PFSK-1 (cell line): ENCODE results near the gene RMDN3.

ENCODE experiments used
- FOXP2 ChIP-seq: optimal IDR thresholded peaks from 2 replicates; pipeline ENCODE3; 2011; ENCODE audit warnings: borderline replicate concordance, control low read depth, inconsistent platforms; ENCODE audit not compliant: insufficient read depth; ENCODE audit errors: extremely low read length, extremely low read depth
- POLR2AphosphoS5 ChIP-seq: IDR thresholded peaks from 2 replicates; pipeline ENCODE4 v1.6.1; 2012; ENCODE audit warnings: low read depth, mild to moderate bottlenecking, control low read depth, low read length, moderate library complexity
- SIN3A ChIP-seq: IDR thresholded peaks from 2 replicates; pipeline ENCODE4 v1.6.1; 2012; ENCODE audit warnings: mild to moderate bottlenecking, low read length, moderate library complexity, borderline replicate concordance; ENCODE audit not compliant: insufficient read depth
- TAF1 ChIP-seq: IDR thresholded peaks from 2 replicates; pipeline ENCODE4 v1.6.1; 2012; ENCODE audit warnings: low read length, control low read depth, borderline replicate concordance; ENCODE audit not compliant: insufficient read depth
- TF ChIP-seq, protein P1 (sequence below), 2 experiments: IDR thresholded peaks; 2 replicates each; pipeline versions ENCODE4 v1.6.1 to v1.8.0; 2011 to 2012; ENCODE audit warnings: low read depth in 2 of 2, low read length in 2 of 2, control low read depth in 1 of 2, inconsistent platforms in 1 of 2, mild to moderate bottlenecking in 1 of 2, moderate library complexity in 1 of 2; ENCODE audit not compliant: insufficient read depth in 1 of 2

Gene RMDN3

DNA sequence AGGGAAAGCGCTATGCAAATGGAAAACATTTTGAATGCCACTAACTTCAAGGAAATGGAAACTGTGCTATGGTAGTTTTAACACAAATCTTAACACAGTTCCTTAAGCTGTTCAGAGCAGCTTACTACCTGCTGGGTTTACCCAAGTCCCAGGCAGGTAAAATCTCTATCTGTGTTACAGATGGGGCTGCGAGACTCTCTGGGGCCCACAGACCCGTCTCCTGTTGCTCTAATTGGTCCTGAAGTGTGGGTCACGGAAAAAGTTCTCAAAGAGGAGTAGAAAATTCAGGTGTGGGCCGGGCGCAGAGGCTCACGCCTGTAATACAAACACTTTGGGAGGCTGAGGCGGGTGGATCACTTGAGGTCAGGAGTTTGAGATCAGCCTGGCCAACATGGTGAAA, 34.9 kb upstream of the RMDN3 start:
- TF ChIP-seq SIN3A (no peak), TAF1 (no peak), FOXP2 (no peak), POLR2AphosphoS5 (no peak)
- TF ChIP-seq, protein P1, sequence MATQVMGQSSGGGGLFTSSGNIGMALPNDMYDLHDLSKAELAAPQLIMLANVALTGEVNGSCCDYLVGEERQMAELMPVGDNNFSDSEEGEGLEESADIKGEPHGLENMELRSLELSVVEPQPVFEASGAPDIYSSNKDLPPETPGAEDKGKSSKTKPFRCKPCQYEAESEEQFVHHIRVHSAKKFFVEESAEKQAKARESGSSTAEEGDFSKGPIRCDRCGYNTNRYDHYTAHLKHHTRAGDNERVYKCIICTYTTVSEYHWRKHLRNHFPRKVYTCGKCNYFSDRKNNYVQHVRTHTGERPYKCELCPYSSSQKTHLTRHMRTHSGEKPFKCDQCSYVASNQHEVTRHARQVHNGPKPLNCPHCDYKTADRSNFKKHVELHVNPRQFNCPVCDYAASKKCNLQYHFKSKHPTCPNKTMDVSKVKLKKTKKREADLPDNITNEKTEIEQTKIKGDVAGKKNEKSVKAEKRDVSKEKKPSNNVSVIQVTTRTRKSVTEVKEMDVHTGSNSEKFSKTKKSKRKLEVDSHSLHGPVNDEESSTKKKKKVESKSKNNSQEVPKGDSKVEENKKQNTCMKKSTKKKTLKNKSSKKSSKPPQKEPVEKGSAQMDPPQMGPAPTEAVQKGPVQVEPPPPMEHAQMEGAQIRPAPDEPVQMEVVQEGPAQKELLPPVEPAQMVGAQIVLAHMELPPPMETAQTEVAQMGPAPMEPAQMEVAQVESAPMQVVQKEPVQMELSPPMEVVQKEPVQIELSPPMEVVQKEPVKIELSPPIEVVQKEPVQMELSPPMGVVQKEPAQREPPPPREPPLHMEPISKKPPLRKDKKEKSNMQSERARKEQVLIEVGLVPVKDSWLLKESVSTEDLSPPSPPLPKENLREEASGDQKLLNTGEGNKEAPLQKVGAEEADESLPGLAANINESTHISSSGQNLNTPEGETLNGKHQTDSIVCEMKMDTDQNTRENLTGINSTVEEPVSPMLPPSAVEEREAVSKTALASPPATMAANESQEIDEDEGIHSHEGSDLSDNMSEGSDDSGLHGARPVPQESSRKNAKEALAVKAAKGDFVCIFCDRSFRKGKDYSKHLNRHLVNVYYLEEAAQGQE (IDR thresholded peaks at IDR 0.05; ENCODE audit: insufficient read depth in 1 of 2, low read depth in 2 of 2, low read length in 2 of 2): no peak

DNA sequence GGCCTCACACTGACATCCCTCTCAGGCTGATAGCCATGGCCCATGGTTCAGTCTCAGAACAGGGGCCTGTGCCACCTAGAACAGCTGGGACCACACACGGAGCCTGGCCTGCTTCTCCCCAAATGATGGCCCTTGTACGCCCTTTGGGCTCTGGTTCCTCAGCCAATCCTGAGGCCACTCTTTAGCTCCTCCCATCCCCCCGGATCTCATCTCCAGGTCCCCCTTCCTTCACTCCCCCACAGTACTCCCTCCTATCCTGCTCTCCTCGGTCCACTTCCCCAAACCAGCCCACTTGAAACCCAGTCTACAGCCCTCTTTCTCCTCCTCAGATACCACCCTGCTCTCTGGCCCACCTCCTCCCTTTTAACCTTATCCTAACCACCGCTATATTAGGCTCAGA, 34.1 kb upstream of the RMDN3 start:
- TF ChIP-seq FOXP2 (no peak), SIN3A (no peak), TAF1 (no peak), POLR2AphosphoS5 (no peak)
- TF ChIP-seq, protein P1 (IDR thresholded peaks at IDR 0.05; ENCODE audit: insufficient read depth in 1 of 2, low read depth in 2 of 2, low read length in 2 of 2): no peak

DNA sequence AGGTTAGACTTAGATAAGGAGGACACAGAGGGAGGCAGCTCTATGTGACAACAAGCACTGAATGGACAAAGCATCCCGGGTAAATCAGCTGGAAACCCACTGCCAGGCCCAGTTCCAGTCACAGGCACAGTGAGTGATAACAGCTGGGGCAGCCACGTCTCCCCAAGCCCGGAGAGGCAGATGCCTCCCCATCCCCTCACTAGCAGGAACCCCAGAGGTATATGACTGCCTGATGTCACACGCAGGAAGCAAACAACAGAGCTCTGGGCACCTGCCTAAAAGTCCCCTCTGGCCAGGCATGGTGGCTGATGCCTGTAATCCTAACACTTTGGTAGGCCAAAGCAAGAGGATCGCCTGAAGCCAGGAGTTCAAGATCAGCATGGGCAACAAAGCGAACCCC, 32.9 kb upstream of the RMDN3 start:
- TF ChIP-seq FOXP2 (no peak), TAF1 (no peak), SIN3A (no peak), POLR2AphosphoS5 (no peak)
- TF ChIP-seq, protein P1 (IDR thresholded peaks at IDR 0.05; ENCODE audit: insufficient read depth in 1 of 2, low read depth in 2 of 2, low read length in 2 of 2): no peak

DNA sequence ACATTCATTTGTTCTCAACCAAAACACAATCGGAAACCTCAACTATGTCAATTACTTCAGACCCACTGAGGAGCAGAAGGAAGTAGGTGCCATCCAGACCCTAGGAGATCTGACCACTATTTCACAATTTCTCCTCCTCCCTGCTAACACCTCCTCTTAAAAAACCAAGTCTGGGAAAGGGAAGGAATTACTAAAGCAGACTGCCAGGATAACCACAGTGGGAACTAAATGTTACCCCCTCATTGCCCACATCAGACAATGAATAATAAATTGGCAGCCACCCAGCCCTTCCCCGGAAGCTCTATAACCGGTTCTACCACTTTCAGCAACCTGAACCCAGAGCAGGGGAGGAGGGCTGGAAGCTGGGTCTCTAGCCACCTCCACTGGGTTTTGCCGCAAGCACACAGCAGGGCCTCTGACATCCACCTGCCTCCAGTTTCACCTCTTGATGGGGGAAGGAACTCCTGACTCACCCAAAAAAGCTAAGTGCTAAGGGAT, 32.3 kb upstream of the RMDN3 start:
- TF ChIP-seq SIN3A (no peak), TAF1 (no peak), POLR2AphosphoS5 (no peak), FOXP2 (no peak)
- TF ChIP-seq, protein P1 (IDR thresholded peaks at IDR 0.05; ENCODE audit: insufficient read depth in 1 of 2, low read depth in 2 of 2, low read length in 2 of 2): no peak

DNA sequence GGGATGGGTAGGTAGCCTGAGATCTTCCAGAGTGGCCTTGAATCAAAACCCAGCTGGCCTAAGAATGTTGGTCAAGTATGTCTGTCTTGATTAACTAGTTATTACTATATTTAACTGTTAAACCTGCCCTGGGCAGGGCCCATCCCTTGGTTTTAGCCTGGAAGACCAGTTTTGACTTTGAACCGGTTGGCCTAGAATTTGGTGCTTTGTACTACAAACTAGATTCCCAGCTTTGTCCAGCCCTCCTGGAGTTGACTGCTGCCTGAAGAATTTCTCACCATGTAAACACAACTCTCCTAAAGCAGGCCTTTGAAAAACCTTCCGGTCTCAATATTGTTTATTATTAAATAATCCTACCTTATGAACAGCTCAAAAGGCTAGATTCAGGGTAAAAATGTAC, 30.8 kb upstream of the RMDN3 start:
- no peak for TF ChIP-seq POLR2AphosphoS5
- no peak for TF ChIP-seq SIN3A
- no peak for TF ChIP-seq TAF1
- no peak for TF ChIP-seq FOXP2
- TF ChIP-seq, protein P1 (IDR thresholded peaks at IDR 0.05; ENCODE audit: insufficient read depth in 1 of 2, low read depth in 2 of 2, low read length in 2 of 2): no peak
